ENCODE measurements around the gene TMEM59L. TPM values are rescaled to one million over a fixed set of nuclear protein-coding genes. Genes with fewer than 3 reads are reported as not detected.

TMEM59L gene
- total RNA-seq, 1 donor from 2014 or later = 0.28 TPM

GRCh38 chr19:18609717-18610051 lies 3.0 kb upstream of the TMEM59L start:
- ATAC-seq = no peak

- ATAC-seq = no peak
Measured at GRCh38 chr19:18610245-18610555, 2.5 kb upstream of the TMEM59L start.

- no peak for ATAC-seq
Measured at GRCh38 chr19:18610556-18611326, 1.9 kb upstream of the TMEM59L start.

- no peak for ATAC-seq
Measured at GRCh38 chr19:18611327-18612050, 1.2 kb upstream of the TMEM59L start.

GRCh38 chr19:18612051-18612771 lies 459 bp upstream of the TMEM59L start:
- ATAC-seq = no peak

GRCh38 chr19:18613589-18614234 lies 1.0 kb downstream of the TMEM59L start:
- no peak for ATAC-seq

GRCh38 chr19:18616023-18616422 lies 3.4 kb downstream of the TMEM59L start:
- ATAC-seq = no peak

- no peak for ATAC-seq
Measured at GRCh38 chr19:18617562-18617961, 4.9 kb downstream of the TMEM59L start.

GRCh38 chr19:18618236-18618635 lies 5.6 kb downstream of the TMEM59L start:
- ATAC-seq = no peak

GRCh38 chr19:18620311-18620710 lies 7.6 kb downstream of the TMEM59L start:
- peak; percentile 12 for ATAC-seq

GRCh38 chr19:18620902-18621301 lies 8.2 kb downstream of the TMEM59L start:
- ATAC-seq = no peak

- ATAC-seq = no peak
Measured at GRCh38 chr19:18626906-18627305, 14.2 kb downstream of the TMEM59L start.

- peak; percentile 37 for ATAC-seq
Measured at GRCh38 chr19:18629166-18630088, 16.8 kb downstream of the TMEM59L start.

- ATAC-seq = no peak
Measured at GRCh38 chr19:18633321-18633720, 20.7 kb downstream of the TMEM59L start.

- peak; percentile 50 for ATAC-seq
Measured at GRCh38 chr19:18634612-18635297, 22.1 kb downstream of the TMEM59L start.

- ATAC-seq = no peak
Measured at GRCh38 chr19:18635831-18636182, 23.1 kb downstream of the TMEM59L start.

GRCh38 chr19:18636183-18636968 lies 23.7 kb downstream of the TMEM59L start:
- ATAC-seq = peak; percentile 95

GRCh38 chr19:18636969-18637629 lies 24.4 kb downstream of the TMEM59L start, which contains the start of gene KLHL26:
Gene KLHL26, plus strand, starts transcription at chr19:18637028. Its CDS starts 27 bp downstream, at chr19:18637055.
- no peak for ATAC-seq

- ATAC-seq = no peak
Measured at GRCh38 chr19:18637673-18638630, 25.3 kb downstream of the TMEM59L start.

Measured in esophagus mucosa (tissue), 1 donor.